Measurements from ENCODE around the gene SRR.
A peak's percentile ranks its signal among the peaks of the same experiment; 100 is the strongest.
"Not testable (repeated sequence)": the region's sequence is repeated elsewhere in the genome, so short reads cannot be mapped to it uniquely, and the experiment has no call there.

The SRR gene

GRCh38 chr17:2303204-2304188, at the start of gene SRR, which contains the start of gene SMG6:
TSS of gene SRR (plus strand) at chr17:2303950. CDS start at chr17:2315561, 11,611 bp downstream.
TSS of gene SMG6 (minus strand) at chr17:2303785. CDS start at chr17:2303720, 65 bp downstream.
- peak; percentile 79 for DNase-seq (ENCODE audit: low spot score)

GRCh38 chr17:2258830-2259229, 44.9 kb upstream of the SRR start:
- DNase-seq (ENCODE audit: low spot score): not testable (repeated sequence)

- no peak for DNase-seq (ENCODE audit: low spot score)
These were observed 43.8 kb upstream of the SRR start for GRCh38 chr17:2259769-2260536.

GRCh38 chr17:2262135-2262587, 41.6 kb upstream of the SRR start:
- no peak for DNase-seq (ENCODE audit: low spot score)

- DNase-seq (ENCODE audit: low spot score): no peak
These were observed 40.3 kb upstream of the SRR start for GRCh38 chr17:2263183-2264066.

GRCh38 chr17:2264067-2264860, 39.5 kb upstream of the SRR start:
- DNase-seq (ENCODE audit: low spot score): no peak

- not testable (repeated sequence) for DNase-seq (ENCODE audit: low spot score)
These were observed 38.6 kb upstream of the SRR start for GRCh38 chr17:2265166-2265565.

GRCh38 chr17:2266045-2266864, 37.5 kb upstream of the SRR start:
- DNase-seq (ENCODE audit: low spot score): no peak

GRCh38 chr17:2266865-2267228, 36.9 kb upstream of the SRR start:
- no peak for DNase-seq (ENCODE audit: low spot score)

GRCh38 chr17:2267354-2267753, 36.4 kb upstream of the SRR start:
- DNase-seq (ENCODE audit: low spot score): no peak

- DNase-seq (ENCODE audit: low spot score): no peak
These were observed 31.6 kb upstream of the SRR start for GRCh38 chr17:2271985-2272702.

- DNase-seq (ENCODE audit: low spot score): no peak
These were observed 29.3 kb upstream of the SRR start for GRCh38 chr17:2274414-2274813.

- DNase-seq (ENCODE audit: low spot score): no peak
These were observed 28.0 kb upstream of the SRR start for GRCh38 chr17:2275722-2276121.

GRCh38 chr17:2277429-2278170, 26.1 kb upstream of the SRR start:
- DNase-seq (ENCODE audit: low spot score): no peak

GRCh38 chr17:2279707-2280106, 24.0 kb upstream of the SRR start:
- no peak for DNase-seq (ENCODE audit: low spot score)

- DNase-seq (ENCODE audit: low spot score): peak; percentile 58
These were observed 21.4 kb upstream of the SRR start for GRCh38 chr17:2282297-2282873.

GRCh38 chr17:2283302-2283701, 20.4 kb upstream of the SRR start:
- DNase-seq (ENCODE audit: low spot score): no peak

- DNase-seq (ENCODE audit: low spot score): no peak
These were observed 13.8 kb upstream of the SRR start for GRCh38 chr17:2289878-2290478.
